B cell (primary cell): ENCODE results near the gene RECK. TPM values are rescaled to one million over a fixed set of nuclear protein-coding genes. Genes with fewer than 3 reads are reported as not detected.

Experiments used
- ATAC-seq: fragments of 200-7000 bp; cut with Tn5 transposase; one replicate; pipeline ENCODE4 v1.10.0; 2021; ENCODE audit warnings: low read depth, mild to moderate bottlenecking, moderate number of reproducible peaks, moderate library complexity
- CTCF ChIA-PET: fragments of 350-600 bp; sonication (Branson Sonifier 250); formaldehyde crosslinking; loops from one replicate; lab custom pipeline; 2021; ENCODE audit warnings: antibody characterized with exemption, inconsistent platforms; lab: Charles Lee
- POLR2A ChIA-PET: fragments of 350-600 bp; sonication (Branson Sonifier 250); formaldehyde crosslinking; loops from one replicate; lab custom pipeline; 2021; ENCODE audit warnings: antibody characterized with exemption; lab: Charles Lee
- DNase-seq: peaks from one replicate; pipeline ENCODE4 v3.0.0; 2013
- H2AFZ ChIP-seq: 2 replicates; pipeline ENCODE4 v1.6.1; 2012; ENCODE audit warnings: mild to moderate bottlenecking, low read depth, low read length; ENCODE audit not compliant: insufficient read depth, poor library complexity, severe bottlenecking
- H3K27ac ChIP-seq, 2 donors: 1 replicate in 1 of 2; 2 replicates in 1 of 2; pipeline ENCODE4 v1.5.1; 2012 to 2013; ENCODE audit warnings: low read length in 2 of 2, mild to moderate bottlenecking in 2 of 2, moderate library complexity in 1 of 2
- H3K27me3 ChIP-seq, 4 experiments: fragments of 200-600 bp in 1 of 4; sonication (generic) in 1 of 4; replicated peaks in 1 of 4; 1 replicate in 2 of 4; 2 replicates in 2 of 4; pipeline versions ENCODE4 v1.6.1 to v1.7.0; 2013 to 2016; ENCODE audit warnings: low read length in 3 of 4, mild to moderate bottlenecking in 2 of 4, mixed read lengths in 1 of 4, moderate library complexity in 1 of 4; ENCODE audit not compliant: insufficient read depth in 4 of 4, control insufficient read depth in 3 of 4; ENCODE audit errors: control extremely low read depth in 1 of 4
- H3K36me3 ChIP-seq, 2 experiments: replicated peaks in 1 of 2; 1 replicate in 1 of 2; 2 replicates in 1 of 2; pipeline versions ENCODE4 v1.6.1 to v1.7.1; 2013; ENCODE audit warnings: low read length in 1 of 2; ENCODE audit not compliant: insufficient read depth in 2 of 2, control insufficient read depth in 1 of 2; ENCODE audit errors: control extremely low read depth in 1 of 2, extremely low read depth in 1 of 2
- H3K4me1 ChIP-seq, 2 donors: fragments of 200-600 bp in 1 of 2; sonication (generic) in 1 of 2; 1 replicate in 1 of 2; 2 replicates in 1 of 2; pipeline versions ENCODE4 v1.5.1 to v1.6.1; 2013 to 2017; ENCODE audit warnings: low read length in 2 of 2; ENCODE audit not compliant: control insufficient read depth in 2 of 2, insufficient read depth in 2 of 2
- H3K4me2 ChIP-seq: replicated peaks from 2 replicates; pipeline ENCODE3; 2012; ENCODE audit warnings: mild to moderate bottlenecking, low read depth, low read length; ENCODE audit not compliant: poor library complexity, severe bottlenecking
- H3K4me3 ChIP-seq, 5 experiments: fragments of 200-600 bp in 1 of 5; sonication (generic) in 1 of 5; 1 replicate in 3 of 5; 2 replicates in 2 of 5; pipeline versions ENCODE4 v1.5.1 to v1.7.0; 2011 to 2016; ENCODE audit warnings: low read length in 4 of 5, mild to moderate bottlenecking in 4 of 5, low read depth in 2 of 5, control low read depth in 1 of 5, moderate library complexity in 1 of 5; ENCODE audit not compliant: insufficient read depth in 1 of 5; ENCODE audit errors: control extremely low read depth in 1 of 5, extremely low read depth in 1 of 5
- H3K79me2 ChIP-seq: fragments of 200-600 bp; sonication (generic); one replicate; pipeline ENCODE4 v1.6.0; 2016; ENCODE audit warnings: low read length; ENCODE audit not compliant: control insufficient read depth, insufficient read depth
- H3K9ac ChIP-seq: fragments of 200-600 bp; sonication (generic); 2 replicates; pipeline ENCODE4 v1.6.1; 2017; ENCODE audit warnings: mild to moderate bottlenecking, low read length, moderate library complexity
- H3K9me3 ChIP-seq, 3 donors: one replicate each; pipeline versions ENCODE4 v1.6.1 to v1.7.1; 2013; ENCODE audit warnings: low read length in 2 of 3; ENCODE audit not compliant: control insufficient read depth in 2 of 3, insufficient read depth in 1 of 3; ENCODE audit errors: control extremely low read depth in 1 of 3
- H4K20me1 ChIP-seq: 2 replicates; pipeline ENCODE4 v1.6.0; 2012; ENCODE audit warnings: mild to moderate bottlenecking, low read length; ENCODE audit not compliant: insufficient read depth, control insufficient read depth, poor library complexity, severe bottlenecking
- H3K27ac Mint-ChIP-seq: one replicate; pipeline ENCODE4 v1.8.0; 2021; ENCODE audit warnings: mixed read lengths
- H3K27me3 Mint-ChIP-seq: one replicate; pipeline ENCODE4 v1.8.0; 2021; ENCODE audit warnings: mixed read lengths
- H3K4me1 Mint-ChIP-seq: one replicate; pipeline ENCODE4 v1.8.0; 2021; ENCODE audit warnings: mixed read lengths
- H3K4me3 Mint-ChIP-seq: one replicate; pipeline ENCODE4 v1.8.0; 2021; ENCODE audit warnings: mixed read lengths
- H3K9me3 Mint-ChIP-seq: one replicate; pipeline ENCODE4 v1.8.0; 2022; ENCODE audit warnings: mixed read lengths; ENCODE audit not compliant: insufficient read depth
- EZH2 ChIP-seq: IDR thresholded peaks from 2 replicates; pipeline ENCODE4 v1.6.1; 2012; ENCODE audit warnings: borderline replicate concordance, low read depth, mild to moderate bottlenecking, moderate library complexity, low read length; ENCODE audit not compliant: insufficient read depth, poor library complexity, severe bottlenecking
- WGBS: methylation state at CpG from one replicate; pipeline ENCODE4 v1.1.5; 2013; ENCODE audit warnings: missing lambda C conversion rate; ENCODE audit not compliant: insufficient coverage; 5-methylcytosine and 5-hydroxymethylcytosine counted together
- intact Hi-C: fragments of 100-400 bp; cut with micrococcal nuclease; formaldehyde crosslinking; loops from one replicate; pipeline ENCODE4 v1.10.0; 2022
- polyA plus RNA-seq: library from polyadenylated mRNA; depleted of rRNA; stranded (reverse); fragments of >200 nt; gene quantifications from 2 replicates; pipeline ENCODE4 v1.2.3, GENCODE V29; 2012
- total RNA-seq, 2 donors: library from RNA; stranded (reverse); fragments of 120-200 nt in 1 of 2; gene quantifications; 1 replicate in 1 of 2; 2 replicates in 1 of 2; pipeline versions ENCODE4 v1.2.3 to v1.2.4, GENCODE V29; 2013 to 2022
- TF ChIP-seq, protein P1 (sequence below): fragments of 200-600 bp; IDR thresholded peaks from one replicate; pipeline ENCODE4 v1.8.0; 2022; ENCODE audit warnings: antibody characterized with exemption, mild to moderate bottlenecking

Gene RECK
- total and polyA plus RNA-seq, 2 donors (not counting 1 experiment from before 2014, with no cell fraction given) = 5.6 to 7.7 TPM

GRCh38 chr9:36164989-36165388 lies 128.3 kb downstream of the RECK start:
- H3K9me3 Mint-ChIP-seq = no peaks in the 10 kb centered on the region
- no peak for ATAC-seq
- no peak overlapping the region for H3K27ac ChIP-seq
- H2AFZ ChIP-seq = no peak overlapping the region
- H3K27ac Mint-ChIP-seq = peak overlapping the region; percentile 37
- TF ChIP-seq EZH2 = no peak
- TF ChIP-seq, protein P1, sequence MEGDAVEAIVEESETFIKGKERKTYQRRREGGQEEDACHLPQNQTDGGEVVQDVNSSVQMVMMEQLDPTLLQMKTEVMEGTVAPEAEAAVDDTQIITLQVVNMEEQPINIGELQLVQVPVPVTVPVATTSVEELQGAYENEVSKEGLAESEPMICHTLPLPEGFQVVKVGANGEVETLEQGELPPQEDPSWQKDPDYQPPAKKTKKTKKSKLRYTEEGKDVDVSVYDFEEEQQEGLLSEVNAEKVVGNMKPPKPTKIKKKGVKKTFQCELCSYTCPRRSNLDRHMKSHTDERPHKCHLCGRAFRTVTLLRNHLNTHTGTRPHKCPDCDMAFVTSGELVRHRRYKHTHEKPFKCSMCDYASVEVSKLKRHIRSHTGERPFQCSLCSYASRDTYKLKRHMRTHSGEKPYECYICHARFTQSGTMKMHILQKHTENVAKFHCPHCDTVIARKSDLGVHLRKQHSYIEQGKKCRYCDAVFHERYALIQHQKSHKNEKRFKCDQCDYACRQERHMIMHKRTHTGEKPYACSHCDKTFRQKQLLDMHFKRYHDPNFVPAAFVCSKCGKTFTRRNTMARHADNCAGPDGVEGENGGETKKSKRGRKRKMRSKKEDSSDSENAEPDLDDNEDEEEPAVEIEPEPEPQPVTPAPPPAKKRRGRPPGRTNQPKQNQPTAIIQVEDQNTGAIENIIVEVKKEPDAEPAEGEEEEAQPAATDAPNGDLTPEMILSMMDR = no peak
- no peak overlapping the region for H3K4me2 ChIP-seq
- H3K9me3 ChIP-seq = no peaks in the 10 kb centered on the region
- 95% methylated on average over 3 of the region's 3 CpGs for WGBS
- H3K4me1 Mint-ChIP-seq = peaks cover 3% of the 10 kb centered on the region
- DNase-seq = no peak
- no peaks in the 10 kb centered on the region for H3K36me3 ChIP-seq
- CTCF ChIA-PET = interaction anchor here (0.5 to 8.2 kb wide), 13 partner anchors 10 to 210 kb away, joined by 3 to 435 read pairs (median 9); partner anchors contain the start of genes CLTA and GLIPR2
- peaks cover 0 to 10% of the 10 kb centered on the region in 2 donors for H3K4me1 ChIP-seq
- H3K9ac ChIP-seq = no peak overlapping the region
- H3K4me3 Mint-ChIP-seq = peak overlapping the region; percentile 13
- H3K27me3 ChIP-seq = no peaks in the 10 kb centered on the region
- POLR2A ChIA-PET = interaction anchor here (0.7 kb wide), 1 partner anchor 59 kb away, joined by 5 read pairs; no protein-coding TSS in a partner anchor
- H3K79me2 ChIP-seq = no peaks in the 10 kb centered on the region
- intact Hi-C loops = loop anchor here (10.0 kb wide), 1 partner anchor 130 kb away; the partner anchor contains the start of gene RECK
- no peaks in the 10 kb centered on the region for H3K27me3 Mint-ChIP-seq
- no peak overlapping the region for H3K4me3 ChIP-seq
- H4K20me1 ChIP-seq = no peaks in the 10 kb centered on the region

GRCh38 chr9:36165826-36166167 lies 129.1 kb downstream of the RECK start:
- H3K9ac ChIP-seq = no peak overlapping the region
- Mint-ChIP-seq H3K27ac (no peak overlapping the region), H3K4me1 (peaks cover 3% of the 10 kb centered on the region), H3K9me3 (no peaks in the 10 kb centered on the region), H3K4me3 (no peak overlapping the region), H3K27me3 (no peaks in the 10 kb centered on the region)
- H3K27ac ChIP-seq = no peak overlapping the region
- ATAC-seq = no peak
- no peak overlapping the region for H3K4me3 ChIP-seq
- no peak for DNase-seq
- POLR2A ChIA-PET = no interaction called here
- CTCF ChIA-PET = interaction anchor here (1.1 to 8.2 kb wide), 14 partner anchors 9 to 211 kb away, joined by 3 to 435 read pairs (median 19); partner anchors contain the start of genes CLTA and GLIPR2
- intact Hi-C loops = loop anchor here (1.0 to 10.0 kb wide), 7 partner anchors 14 to 210 kb away; partner anchors contain the start of genes CLTA, GLIPR2 and RECK
- H4K20me1 ChIP-seq = no peaks in the 10 kb centered on the region
- H3K36me3 ChIP-seq = no peaks in the 10 kb centered on the region
- TF ChIP-seq, protein P1 = no peak
- no peak for TF ChIP-seq EZH2
- peaks cover 0 to 3% (median 0%) of the 10 kb centered on the region in 3 donors for H3K9me3 ChIP-seq
- H3K27me3 ChIP-seq = no peaks in the 10 kb centered on the region
- H3K79me2 ChIP-seq = no peaks in the 10 kb centered on the region
- peaks cover 0 to 10% of the 10 kb centered on the region in 2 donors for H3K4me1 ChIP-seq
- WGBS = 85% methylated on average over 8 of the region's 12 CpGs
- H3K4me2 ChIP-seq = peak overlapping the region; percentile 94
- H2AFZ ChIP-seq = peak overlapping the region; percentile 90
